Stimulated activated CD8-positive, alpha-beta memory T cell treated with anti-CD3 and anti-CD28 coated beads, Interleukin-12 subunit alpha, Interleukin-12 subunit beta, amount 100 ng/mL, for 24 hours (primary cell): ENCODE data around the gene SLC9A5.

ENCODE experiments used
- DNase-seq: peaks from one replicate; pipeline ENCODE4 v3.0.0-alpha.2; 2020; ENCODE audit errors: extremely low read depth

Gene SLC9A5, protein sequence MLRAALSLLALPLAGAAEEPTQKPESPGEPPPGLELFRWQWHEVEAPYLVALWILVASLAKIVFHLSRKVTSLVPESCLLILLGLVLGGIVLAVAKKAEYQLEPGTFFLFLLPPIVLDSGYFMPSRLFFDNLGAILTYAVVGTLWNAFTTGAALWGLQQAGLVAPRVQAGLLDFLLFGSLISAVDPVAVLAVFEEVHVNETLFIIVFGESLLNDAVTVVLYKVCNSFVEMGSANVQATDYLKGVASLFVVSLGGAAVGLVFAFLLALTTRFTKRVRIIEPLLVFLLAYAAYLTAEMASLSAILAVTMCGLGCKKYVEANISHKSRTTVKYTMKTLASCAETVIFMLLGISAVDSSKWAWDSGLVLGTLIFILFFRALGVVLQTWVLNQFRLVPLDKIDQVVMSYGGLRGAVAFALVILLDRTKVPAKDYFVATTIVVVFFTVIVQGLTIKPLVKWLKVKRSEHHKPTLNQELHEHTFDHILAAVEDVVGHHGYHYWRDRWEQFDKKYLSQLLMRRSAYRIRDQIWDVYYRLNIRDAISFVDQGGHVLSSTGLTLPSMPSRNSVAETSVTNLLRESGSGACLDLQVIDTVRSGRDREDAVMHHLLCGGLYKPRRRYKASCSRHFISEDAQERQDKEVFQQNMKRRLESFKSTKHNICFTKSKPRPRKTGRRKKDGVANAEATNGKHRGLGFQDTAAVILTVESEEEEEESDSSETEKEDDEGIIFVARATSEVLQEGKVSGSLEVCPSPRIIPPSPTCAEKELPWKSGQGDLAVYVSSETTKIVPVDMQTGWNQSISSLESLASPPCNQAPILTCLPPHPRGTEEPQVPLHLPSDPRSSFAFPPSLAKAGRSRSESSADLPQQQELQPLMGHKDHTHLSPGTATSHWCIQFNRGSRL

GRCh38 chr16:67248401-67249177 is at the start of gene SLC9A5:
TSS of gene SLC9A5 (plus strand) at chr16:67248979. CDS start at chr16:67249015, 36 bp downstream.
- DNase-seq = no peak

- DNase-seq = no peak
These were observed 49.6 kb upstream of the SLC9A5 start, which contains the start of gene ELMO3 for GRCh38 chr16:67199011-67199807. TSS of gene ELMO3 (plus strand) at chr16:67199131. CDS start at chr16:67199327, 196 bp downstream.

GRCh38 chr16:67199808-67200198 is 49.0 kb upstream of the SLC9A5 start:
- no peak for DNase-seq

DNA sequence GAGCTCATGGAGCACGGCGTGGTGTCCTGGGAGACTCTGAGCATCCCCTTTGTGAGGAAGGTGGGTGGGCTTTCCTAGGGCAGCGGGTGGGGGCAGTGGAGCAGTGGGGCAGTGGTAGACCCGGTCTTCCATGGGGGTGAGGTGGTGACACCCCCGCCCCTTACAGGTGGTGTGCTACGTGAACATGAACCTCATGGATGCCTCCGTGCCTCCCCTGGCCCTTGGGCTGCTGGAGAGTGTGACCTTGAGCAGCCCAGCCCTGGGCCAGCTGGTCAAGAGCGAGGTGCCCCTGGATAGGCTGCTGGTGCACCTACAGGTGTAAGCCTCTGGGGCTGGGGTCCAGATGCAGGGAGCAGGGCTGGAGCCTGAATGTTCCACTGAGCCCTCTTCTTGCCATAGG is 48.3 kb upstream of the SLC9A5 start:
- DNase-seq = no peak

DNA sequence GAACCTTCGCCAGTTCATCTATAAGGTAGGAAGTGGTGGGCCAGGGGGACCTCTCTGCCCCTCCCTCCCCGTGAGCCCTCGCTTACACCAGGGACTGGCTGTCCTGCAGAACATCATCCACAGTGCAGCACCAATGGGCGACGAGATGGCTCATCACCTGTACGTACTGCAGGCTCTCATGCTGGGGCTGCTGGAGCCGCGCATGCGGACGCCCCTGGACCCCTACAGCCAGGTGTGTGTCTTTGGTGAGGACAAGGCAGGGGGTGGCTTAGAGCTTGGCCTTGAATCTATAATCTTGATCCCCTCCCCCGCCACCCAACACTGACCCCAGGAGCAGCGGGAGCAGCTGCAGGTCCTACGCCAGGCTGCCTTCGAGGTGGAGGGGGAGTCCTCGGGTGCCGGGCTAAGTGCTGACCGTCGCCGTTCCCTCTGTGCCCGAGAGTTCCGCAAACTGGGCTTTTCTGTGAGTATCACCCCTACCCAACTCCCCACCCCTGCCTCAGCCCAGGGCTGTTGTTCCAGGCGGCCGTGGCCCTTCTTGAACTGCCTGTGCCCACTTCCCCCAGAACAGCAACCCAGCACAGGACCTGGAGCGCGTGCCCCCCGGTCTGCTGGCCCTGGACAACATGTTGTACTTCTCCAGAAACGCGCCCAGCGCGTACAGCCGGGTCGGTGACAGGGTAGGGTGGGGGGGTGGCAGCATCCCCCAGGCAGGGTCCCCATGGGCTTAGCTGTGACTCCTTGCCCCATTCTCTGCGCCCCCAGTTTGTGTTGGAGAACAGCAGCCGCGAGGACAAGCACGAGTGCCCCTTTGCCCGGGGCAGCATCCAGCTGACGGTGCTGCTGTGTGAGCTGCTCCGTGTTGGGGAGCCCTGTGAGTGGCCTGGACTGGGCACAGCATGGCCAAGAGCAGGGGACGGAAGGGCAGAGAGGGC is 47.1 kb upstream of the SLC9A5 start:
- no peak for DNase-seq

DNA sequence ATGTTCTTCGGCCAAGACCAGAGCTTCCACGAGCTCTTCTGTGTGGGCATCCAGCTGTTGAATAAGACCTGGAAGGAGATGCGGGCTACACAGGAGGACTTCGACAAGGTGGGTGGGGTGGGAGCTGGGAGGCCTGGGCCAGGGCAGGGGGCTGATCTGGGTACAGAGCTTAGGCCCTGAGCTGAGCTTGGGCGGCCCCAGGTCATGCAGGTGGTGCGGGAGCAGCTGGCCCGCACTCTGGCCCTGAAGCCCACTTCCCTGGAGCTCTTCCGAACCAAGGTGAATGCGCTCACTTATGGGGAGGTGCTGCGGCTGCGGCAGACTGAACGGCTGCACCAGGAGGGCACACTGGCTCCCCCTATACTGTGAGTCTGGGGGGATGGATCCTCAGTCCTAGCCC is 46.4 kb upstream of the SLC9A5 start:
- no peak for DNase-seq

- DNase-seq = no peak
These were observed 45.8 kb upstream of the SLC9A5 start for GRCh38 chr16:67202956-67203493.

GRCh38 chr16:67204076-67204475 is 44.7 kb upstream of the SLC9A5 start:
- DNase-seq = no peak

DNA sequence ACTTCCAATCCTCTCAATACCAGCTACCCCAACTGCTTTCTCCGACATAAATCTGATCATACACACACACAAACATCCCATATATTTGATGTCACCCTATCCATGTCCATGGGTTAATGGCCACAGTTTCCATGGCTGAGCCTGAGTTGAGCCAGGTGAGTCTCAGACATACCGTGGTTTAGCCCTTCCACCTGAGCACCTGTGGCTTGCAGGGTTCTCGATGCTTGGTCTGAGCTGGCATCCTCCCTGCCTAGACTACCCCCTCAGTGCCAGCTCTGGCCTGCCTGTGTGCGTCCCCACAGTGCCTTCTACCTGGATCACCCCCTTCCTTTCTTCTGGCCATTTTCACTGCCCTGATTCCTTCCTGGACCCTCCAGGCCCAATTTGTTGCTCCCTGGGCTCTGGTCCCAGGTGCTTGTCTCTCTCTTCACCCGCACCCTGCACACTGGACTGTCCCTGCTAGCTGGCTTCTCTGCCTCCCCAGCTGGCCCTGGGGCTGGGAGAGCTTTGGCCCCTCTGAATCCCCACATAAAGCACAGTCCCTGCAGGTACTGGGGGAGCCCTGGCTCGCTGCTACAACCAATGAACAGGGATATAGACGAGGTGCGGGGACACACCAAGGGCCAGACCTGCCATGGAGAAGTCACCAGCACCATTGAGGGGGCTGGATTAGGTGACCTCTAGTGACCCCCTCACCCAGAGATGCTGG is 42.5 kb upstream of the SLC9A5 start:
- DNase-seq = no peak

- no peak for DNase-seq
These were observed 41.9 kb upstream of the SLC9A5 start for GRCh38 chr16:67206838-67207248.

- DNase-seq = no peak
These were observed 41.3 kb upstream of the SLC9A5 start for GRCh38 chr16:67207249-67208091.

DNA sequence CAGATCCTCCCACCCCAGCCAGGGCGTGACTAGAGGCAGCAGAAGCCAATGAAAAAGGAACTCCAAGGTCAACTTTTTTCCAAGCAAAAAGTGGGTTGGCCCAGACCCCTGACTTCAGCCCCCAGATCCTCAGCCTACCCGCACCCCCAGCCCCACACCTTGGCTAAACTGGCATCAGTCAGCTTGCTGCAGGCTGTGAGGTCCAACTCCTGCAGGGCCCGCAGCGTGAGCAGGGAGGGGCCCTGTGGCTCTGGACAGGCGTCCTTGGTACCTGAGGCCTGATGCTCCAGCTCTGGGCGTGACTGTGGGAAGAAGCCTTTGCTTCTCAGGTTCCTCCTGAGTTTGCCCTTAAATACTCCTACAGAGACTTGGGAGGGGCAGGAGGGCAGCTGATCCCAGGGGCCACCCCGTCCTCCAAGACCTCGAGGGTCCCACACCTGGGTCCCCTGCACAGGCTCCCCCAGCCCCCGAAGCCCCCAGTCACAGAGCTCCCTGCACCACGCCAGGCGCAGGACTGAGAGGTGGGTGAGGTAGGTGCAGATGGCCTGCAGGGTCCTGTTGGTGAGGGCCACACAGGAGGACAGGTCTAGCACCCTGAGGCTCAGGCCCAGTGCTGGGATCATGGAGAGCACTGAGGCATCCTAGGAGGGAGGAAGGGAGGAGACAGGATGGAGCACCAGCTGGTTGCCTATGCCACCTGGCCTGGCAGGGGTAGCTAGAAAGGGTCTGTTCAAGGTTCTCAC is 40.5 kb upstream of the SLC9A5 start:
- no peak for DNase-seq

GRCh38 chr16:67209565-67209964 is 39.2 kb upstream of the SLC9A5 start:
- DNase-seq = no peak

- DNase-seq = no peak
These were observed 38.5 kb upstream of the SLC9A5 start for GRCh38 chr16:67210069-67210937.

- DNase-seq = no peak
These were observed 37.1 kb upstream of the SLC9A5 start for GRCh38 chr16:67211674-67212073.

- no peak for DNase-seq
These were observed 36.0 kb upstream of the SLC9A5 start for GRCh38 chr16:67212766-67213165.
